HG03108 (cell line): Measurements from ENCODE around the gene NAGPA.

Source experiments
- ATAC-seq: cut with Tn5 transposase; IDR thresholded peaks from one replicate; pipeline ENCODE4 v1.9.1; 2021; ENCODE audit warnings: moderate library complexity; ENCODE audit not compliant: unreplicated experiment

Gene NAGPA

DNA sequence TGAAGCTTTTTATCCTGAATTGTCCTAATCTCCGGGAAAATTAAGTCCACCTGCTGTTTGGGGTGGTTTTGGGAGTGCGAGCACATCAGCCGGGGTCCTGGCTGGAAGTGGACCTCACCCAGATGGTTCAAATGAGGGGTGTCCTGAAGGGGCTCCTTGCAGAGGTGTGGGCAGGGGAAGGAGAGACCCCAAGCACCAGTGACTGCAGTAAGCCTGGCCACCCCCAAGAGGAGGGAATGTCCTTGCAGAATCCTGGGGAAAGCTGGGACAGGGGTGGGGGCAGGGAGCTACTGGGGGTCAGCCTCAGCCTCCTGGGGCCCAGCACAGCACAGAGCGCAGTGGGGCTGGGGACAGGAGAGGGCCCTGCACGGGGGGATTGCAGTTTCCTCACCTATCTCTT, 29.4 kb downstream of the NAGPA start:
- ATAC-seq, result no peak

DNA sequence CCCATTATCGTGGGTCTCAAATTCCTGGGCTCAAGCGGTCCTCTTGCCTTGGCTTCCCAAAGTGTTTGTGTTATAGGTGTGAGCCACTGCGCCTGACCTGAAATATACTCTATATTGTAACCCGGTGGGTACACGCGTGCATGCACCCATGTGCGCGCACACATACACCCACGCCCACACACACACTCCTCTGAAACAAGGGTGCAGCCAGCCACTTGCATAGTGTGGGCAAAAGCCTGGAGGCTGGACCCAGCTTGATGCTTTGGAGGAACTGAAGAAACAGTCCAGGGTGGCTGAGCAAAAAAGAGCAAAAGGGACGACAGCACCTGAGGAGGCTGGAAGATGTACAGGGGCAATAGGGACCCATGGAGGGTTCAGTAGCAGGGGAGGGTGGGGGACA, 29.9 kb downstream of the NAGPA start:
- no peak for ATAC-seq

DNA sequence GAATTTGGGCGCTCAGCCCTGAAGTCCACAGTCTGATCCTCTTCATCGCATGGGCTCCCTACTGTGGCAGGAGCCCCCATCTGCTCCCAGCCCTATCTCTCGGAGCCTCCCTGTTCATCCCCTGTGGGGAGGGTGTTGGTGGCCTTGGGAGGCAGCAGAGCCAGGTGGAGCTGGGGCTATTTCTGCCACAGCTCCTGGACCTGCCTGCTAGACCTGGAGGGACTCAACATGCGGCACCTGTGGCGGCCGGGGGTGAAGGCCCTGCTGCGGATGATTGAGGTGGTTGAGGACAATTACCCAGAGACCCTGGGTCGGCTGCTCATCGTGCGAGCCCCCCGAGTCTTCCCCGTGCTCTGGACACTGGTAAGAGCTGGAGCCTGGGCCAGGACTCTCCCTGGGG, 30.5 kb downstream of the NAGPA start:
- ATAC-seq, result no peak

DNA sequence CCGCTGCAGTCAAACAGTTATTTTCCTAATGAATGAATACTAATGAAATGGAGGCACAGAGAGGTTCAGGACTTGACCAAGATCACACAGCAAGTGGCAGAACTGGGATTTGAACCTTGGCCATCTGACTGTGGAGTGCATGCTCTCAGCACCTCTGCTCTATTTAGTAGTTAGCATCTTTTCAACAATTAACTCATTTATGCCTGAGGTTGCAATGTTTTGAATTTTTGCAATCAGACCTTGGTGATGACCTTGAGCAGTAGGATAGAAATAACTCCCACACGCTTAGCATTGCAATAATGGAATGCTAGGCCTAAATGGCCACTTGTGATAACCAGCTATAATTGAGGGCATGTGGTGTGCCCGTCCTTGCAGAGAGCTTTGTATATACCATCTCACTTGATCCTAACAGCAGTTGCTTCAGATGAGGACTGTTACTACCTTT, 31.0 kb downstream of the NAGPA start:
- no peak for ATAC-seq

DNA sequence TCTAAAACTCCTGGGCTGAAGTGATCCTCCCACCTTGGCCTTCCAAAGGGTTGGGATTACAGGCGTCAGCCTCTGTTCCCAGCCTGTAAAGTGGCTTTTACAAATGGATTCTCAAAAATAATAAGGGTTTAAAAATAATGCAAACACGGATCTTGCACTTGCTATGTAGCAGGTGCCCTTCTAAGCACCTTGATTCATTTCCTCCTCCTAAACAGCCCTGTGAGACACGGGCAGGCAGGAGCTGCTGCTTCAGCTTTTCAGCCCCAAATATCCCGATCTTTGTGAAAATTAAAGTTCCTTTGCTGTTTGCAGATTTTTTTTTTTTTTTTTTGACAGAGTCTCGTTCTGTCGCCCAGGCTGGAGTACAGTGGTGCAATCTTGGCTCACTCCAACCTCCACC, 31.7 kb downstream of the NAGPA start:
- ATAC-seq, result no peak

DNA sequence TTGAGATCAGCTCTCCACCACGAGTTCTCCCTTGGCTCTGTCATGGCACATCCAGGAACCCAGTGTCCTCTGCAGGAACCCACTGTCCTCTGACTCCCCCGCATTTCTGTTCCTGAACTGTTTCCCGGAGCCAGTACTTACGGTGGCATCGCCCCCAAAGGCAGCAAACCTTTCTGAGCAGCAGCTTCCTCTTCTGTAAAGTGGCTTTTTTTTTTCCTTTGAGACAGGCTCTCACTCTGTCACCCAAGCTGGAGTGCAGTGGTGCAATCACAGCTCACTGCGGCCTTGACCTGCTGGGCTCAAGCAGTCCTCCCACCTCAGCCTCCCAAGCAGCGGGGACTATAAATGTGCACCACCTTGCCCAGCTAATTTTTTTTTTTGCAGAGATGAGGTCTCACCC, 32.2 kb downstream of the NAGPA start:
- no peak for ATAC-seq

DNA sequence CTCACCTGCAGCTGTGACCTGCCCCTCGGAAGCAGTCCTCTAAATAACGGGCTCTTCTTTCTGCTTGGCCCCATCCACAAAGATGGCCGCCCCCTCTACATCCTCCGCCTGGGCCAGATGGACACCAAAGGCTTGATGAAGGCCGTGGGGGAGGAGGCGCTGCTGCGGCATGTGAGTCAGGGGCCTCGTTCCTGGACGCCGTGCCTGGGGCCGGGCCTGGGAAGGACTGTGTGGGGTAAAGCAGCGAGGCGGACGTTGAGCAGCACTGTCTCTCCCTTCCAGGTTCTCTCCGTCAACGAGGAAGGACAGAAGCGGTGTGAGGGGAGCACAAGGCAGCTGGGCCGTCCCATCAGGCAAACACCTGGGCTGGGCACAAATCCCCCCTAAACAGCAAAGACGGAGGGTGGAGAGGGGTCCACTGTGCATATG, 33.1 kb downstream of the NAGPA start:
- ATAC-seq, result no peak

DNA sequence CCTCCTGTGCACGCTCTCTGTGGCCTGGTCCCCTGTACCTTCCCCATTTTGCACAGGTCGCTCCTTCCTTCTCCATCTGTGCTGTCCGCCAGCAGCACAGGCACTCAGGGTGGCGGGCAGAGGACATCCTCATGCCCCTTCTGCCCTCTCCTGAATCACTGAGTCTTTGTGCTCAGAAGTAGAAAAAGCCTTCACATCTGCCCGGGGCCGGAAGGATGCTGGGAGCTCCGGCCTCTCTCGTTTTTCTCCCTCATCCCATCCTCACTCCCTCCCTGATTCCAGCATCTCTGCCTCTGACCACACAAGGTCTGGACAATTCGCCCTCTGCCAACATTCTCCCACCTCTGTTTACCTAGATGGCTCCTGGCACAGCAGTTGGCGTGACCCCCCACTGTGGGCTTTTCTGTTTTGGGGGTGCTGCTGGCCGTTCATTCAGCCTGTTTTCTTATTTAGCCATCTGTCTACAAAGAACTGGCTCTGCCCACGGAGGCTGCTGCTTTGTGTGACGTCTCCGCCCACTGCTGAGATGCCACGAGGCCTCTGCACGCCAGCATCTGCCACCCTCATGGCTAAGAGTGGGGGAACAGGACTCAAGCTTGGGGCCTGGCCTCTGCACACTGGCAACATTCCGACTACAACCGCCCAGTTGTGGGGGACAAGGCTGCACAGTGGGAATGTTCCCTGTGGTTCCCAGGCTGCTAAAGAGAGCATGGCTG, 38.9 kb downstream of the NAGPA start:
- no peak for ATAC-seq

DNA sequence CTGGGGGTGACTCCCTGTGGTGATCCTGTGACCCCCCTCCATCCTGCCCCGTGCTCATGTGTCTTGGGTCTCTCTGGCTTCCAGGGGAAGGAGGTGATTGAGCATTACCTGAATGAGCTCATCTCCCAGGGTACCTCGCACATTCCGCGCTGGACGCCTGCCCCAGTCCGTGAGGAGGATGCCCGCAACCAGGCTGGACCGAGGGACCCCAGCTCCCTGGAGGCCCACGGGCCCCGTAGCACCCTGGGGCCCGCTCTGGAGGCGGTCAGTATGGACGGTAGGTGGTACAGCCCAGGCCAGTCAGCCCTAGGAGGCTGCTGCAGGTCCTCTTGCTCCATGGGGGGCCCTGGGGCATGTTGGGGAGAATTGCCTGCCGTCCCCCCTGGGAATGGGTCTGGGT, 42.0 kb downstream of the NAGPA start:
- no peak for ATAC-seq

DNA sequence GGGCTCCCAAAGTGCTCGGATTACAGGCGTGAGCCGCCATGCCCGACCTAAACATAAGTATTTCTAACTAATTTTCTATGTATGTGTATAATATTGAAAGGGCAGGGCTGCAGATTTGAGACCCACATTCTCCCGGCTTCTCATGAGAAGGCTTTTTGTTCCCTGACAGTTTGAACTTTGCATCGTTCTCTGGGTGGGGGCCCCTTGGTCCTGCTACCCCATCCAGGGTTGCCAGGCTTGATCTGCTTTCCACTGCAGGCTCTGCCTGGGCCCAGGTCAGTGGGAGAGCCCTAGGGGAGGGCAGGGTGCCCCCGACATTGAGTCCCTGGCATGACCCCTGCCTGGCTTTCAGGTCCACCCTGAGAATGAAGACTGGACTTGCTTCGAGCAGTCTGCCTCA, 43.3 kb downstream of the NAGPA start:
- no peak for ATAC-seq

DNA sequence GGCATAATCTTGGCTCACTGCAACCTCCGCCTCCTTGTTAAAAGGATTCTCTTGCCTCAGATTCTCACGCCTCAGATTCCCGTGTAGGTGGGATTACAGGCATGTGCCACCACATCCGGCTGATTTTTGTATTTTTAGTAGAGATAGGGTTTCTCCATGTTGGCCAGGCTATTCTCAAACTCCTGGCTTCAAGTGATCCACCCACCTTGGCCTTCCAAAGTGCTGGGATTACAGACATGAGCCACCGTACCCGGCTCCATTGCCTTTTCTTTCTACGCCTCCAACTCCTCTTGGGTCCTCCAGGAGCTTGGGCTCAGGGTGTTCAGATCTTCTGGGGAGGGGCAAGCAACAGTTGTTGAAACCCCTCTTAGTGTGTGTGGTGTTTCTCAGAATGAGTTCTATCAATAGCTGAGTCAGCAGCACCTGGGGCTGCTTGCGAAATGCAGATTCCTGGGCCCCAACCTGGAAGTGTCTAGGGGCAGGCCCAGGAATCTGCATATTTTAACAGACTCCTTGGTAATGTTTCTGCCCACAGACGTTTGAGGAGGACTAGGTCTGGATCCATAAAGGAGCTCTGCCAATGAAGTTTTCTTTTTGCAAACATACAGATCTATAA, 44.2 kb downstream of the NAGPA start:
- ATAC-seq, result no peak

DNA sequence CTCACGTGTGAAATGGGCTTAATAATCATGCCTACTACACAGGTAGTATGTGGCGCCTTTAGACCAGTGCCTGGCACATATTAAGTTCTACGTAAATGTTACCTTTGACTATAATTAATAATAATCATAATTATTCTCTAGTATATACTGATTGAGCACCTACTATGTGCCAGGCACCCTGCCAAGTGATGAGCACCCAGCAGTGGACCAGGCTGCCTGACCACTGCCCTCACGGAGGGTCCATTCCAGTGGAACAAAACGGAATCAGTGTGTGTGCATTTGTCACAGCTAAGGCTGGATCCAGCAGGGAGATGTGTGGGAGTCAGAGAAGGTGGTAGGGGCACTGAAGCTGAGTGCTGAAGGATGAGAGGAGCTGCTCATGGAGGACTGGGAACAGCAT, 45.1 kb downstream of the NAGPA start:
- no peak for ATAC-seq

DNA sequence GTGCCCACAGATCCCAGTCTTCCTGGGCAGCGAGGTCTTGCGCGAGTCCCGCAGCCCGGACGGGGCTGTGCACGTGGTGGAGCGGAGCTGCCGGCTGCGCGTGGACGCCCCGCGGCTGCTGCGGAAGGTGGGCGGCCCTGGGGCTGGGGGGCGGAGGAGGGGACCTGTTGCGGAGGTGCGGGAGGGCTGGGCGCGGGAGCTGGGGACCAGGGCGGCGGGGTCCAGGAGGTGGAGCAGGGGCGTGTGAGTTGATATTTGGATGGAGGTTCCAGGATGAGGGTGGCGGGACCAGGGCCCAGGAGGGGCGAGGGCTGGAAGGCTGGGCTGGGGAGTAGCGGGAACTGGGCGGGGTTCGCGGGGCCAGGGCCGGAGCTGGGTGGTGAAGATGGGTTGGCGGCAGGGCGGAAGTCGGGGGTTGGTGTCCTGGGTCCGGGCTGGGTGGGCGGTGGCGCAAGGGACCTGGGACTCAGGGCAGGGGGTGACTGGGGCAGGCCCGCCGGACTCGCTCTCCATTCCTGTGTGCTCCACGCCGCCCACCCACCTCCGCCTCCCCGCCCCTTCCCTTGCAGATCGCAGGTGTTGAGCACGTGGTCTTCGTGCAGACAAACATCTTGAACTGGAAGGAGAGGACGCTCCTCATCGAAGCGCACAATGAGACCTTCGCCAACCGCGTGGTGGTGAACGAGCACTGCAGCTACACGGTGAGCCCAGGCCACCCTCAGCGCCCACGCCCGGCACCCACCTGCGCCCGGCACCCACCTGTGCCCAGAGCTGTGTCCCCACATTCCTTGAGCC, 46.0 kb downstream of the NAGPA start:
- no peak for ATAC-seq

DNA sequence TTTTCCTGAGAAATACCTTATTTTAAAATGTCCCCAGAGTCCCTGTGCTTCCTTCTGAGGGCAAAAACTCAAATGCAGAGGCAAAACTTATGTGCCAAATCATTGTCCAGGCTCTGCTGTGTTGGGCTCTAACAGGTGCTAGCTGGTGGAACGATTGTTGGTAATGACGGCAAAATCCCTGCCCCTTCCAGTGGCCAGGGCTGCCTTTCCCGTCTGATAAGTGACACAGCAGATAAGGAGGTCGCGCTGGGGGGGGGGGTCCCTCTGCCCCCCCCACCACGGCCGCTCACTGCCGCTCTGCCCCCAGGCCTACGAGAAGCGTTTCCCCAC, 46.5 kb downstream of the NAGPA start:
- no peak for ATAC-seq

DNA sequence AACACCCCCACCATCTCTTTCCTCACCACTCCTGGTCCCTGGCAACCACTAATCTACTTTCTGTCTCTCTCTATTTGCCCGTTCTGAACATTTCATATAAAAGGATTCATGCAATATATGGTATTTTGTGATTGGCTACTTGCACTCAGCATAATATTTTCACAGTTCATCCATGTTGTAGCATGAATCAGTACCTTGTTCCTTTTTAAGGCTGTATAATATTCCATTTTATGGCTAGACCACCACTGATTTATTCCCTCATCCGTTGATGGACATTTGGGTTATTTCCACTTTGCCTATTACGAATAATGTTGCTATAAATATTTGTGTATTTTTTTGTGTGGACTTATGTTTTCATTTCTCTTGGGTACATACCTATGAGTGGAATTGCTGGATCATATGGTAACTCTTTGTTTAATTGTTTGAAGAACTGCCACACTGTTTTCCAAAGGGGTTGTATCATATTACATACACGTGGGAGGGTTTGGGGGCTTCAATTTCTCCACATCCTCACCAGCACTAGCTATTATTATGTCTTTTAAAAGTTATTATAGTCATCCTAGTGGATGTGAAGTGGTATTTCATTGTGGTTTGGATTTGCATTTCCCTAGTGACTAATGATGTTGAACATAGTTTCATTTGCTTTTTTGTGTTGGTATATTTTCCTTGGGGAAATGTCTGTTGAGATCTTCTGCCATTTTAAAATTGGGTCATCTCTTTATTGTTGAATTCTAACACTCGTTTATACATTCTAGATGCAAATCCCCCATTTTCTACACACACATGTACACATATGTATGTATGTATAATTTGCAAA, 49.4 kb downstream of the NAGPA start:
- ATAC-seq, result no peak

DNA sequence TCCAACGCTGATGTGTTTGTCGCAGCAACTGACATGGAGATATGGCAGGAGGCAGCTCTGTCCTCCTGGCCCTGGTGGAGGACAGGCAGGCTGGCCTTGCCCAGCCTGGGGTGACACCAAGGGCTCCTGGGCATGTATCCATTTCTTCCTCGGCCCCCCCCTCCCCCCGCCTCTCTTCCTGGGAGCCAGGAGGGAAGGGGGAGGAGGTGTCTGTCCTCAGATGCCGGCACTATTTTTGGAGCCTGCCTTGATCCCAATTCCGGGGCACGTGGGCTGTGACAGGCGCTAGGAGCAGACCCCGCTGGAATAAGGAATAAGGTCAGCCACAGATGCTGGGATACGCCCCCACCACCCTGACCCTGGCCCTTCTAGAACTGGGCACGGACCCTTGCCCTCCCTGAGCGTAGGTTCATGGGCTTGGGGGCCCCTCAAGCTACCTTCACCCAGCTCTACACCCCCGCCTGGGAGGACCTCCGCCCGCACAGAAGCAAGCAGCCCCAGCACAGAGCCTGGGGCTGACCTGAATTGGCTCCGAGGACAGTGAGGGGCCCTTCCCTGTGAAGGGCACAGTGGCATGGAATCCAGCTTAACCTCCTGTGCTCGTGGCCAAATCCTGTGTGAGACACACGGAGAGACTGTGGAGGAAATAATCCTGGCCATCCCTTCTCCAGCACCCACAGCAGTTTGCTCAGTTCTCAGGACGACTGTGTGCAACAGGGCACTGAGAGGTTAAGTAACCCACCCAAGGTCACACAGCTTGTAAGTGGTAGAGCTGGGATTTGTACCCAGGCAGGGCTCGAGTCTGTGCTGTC, 51.5 kb downstream of the NAGPA start:
- no peak for ATAC-seq

DNA sequence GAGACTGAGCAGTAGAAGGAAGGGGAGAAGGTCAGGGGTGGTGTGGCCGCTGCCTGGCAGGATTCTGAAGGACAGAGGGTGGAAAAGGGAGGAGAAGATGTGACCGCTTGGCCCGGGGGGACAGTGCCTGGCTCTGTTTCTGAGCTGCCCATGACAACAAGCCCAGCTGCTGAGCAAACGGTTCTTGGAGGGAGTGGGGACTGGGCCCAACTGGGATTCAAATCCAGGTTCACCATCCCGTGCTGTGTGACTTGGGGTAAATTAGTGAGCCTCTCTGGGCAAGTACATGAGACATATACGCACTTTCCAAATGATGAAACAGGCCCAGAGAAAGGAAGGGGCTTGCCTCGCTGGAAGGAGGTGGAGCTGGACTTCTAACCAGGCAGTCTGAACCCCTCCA, 52.3 kb downstream of the NAGPA start:
- ATAC-seq, result no peak

DNA sequence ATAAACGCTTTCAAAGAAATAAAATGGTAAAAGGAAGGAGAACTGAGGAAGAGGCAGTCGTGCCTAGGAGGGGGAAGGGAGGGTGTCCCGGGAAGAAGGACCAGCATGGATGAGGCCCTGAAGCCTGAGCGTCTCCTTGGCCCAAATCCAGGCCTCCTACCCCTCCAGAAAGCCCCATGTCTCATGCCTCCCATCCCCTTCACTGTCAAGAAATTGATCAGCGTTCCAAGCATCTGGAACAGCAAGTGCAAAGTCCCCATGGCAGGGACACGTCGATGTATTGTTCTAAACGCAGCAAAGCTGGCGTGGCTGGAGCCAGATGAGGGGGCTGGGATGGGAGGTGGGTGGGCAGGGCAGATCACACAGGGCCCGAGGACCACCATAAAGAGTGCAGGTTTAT, 53.0 kb downstream of the NAGPA start:
- ATAC-seq, result no peak

DNA sequence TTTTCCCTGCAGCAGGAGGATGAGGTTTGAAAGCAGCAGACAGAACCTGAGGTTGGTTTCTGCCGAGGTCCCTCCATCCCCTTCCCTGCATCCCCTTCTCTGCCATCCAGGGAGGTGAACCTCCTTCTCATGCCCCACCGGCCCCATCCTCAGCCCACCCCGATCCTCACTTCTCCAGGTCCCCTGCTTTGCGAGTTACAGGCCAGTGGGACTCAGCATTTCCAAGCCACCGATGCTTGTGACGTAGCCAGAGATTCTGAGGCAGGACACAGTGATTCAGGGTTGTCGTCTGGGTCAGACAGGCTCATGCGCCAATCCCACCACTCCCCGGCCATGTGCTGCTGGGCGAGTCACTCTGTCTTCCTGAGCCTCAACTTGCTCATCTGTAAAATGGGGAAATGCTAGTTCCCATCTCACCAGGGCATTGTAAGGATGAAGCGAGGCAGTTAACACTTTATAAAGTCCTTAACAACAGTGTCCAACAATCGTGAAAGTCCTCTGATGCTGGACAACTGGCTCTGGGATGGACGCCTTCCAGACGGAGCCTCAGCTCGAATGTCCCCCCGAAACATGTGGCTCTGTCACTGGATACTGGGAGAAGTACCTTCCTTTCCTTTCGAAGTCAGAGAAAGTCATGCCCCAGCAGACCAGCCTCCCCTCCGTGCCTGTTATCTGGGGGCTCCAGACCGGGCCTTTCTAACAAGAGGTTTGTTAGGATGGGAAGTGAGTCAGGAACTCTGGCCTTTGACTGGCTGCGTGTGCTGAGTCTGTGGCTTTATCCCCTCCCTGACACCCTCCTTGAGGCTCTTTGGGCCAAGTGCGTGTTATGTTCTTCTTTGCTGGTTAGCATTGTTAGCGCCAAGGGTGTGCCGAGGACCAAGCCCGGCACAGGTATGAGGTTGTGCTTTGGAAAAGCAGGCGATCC, 53.7 kb downstream of the NAGPA start:
- no peak for ATAC-seq

DNA sequence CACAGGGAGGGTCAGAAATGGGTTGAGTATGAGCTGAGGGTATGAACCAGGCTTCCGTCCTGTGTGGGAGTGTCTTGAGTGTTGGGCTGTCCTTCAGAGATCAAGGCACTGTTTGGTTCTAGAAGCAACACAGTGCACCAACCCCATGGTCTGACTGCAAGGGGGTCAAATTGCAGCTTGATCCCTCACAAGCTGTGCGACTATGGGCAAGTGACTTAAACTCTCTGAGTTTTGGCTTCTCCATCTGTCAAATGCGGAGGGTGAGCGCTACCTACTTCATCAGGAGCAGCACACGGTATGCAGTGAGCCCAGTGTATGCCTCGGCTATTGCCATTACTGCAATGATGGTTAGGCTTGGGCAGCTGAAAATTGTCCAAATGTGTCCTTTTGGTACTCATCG, 54.6 kb downstream of the NAGPA start:
- ATAC-seq, result no peak
